PFSK-1 (cell line): ENCODE results near the gene PSMB9.

Source experiments
- POLR2AphosphoS5 ChIP-seq: IDR thresholded peaks from 2 replicates; pipeline ENCODE4 v1.6.1; 2012; ENCODE audit warnings: low read depth, mild to moderate bottlenecking, control low read depth, low read length, moderate library complexity
- REST ChIP-seq, 2 experiments: IDR thresholded peaks; 2 replicates each; pipeline versions ENCODE4 v1.6.1 to v1.8.0; 2011 to 2012; ENCODE audit warnings: low read depth in 2 of 2, low read length in 2 of 2, control low read depth in 1 of 2, inconsistent platforms in 1 of 2, mild to moderate bottlenecking in 1 of 2, moderate library complexity in 1 of 2; ENCODE audit not compliant: insufficient read depth in 1 of 2
- SIN3A ChIP-seq: IDR thresholded peaks from 2 replicates; pipeline ENCODE4 v1.6.1; 2012; ENCODE audit warnings: mild to moderate bottlenecking, low read length, moderate library complexity, borderline replicate concordance; ENCODE audit not compliant: insufficient read depth
- TAF1 ChIP-seq: IDR thresholded peaks from 2 replicates; pipeline ENCODE4 v1.6.1; 2012; ENCODE audit warnings: low read length, control low read depth, borderline replicate concordance; ENCODE audit not compliant: insufficient read depth

- TF ChIP-seq POLR2AphosphoS5 = no peak
- TF ChIP-seq SIN3A = no peak
- no peak for TF ChIP-seq REST (IDR thresholded peaks at IDR 0.05; ENCODE audit: insufficient read depth in 1 of 2, low read depth in 2 of 2, low read length in 2 of 2)
- no peak for TF ChIP-seq TAF1
Measured at GRCh38 chr6:32816746-32817204, 37.2 kb upstream of the PSMB9 start, which contains the start of gene HLA-DOB.
